HG03342 (cell line): ENCODE measurements around the gene ASCC2.
"Not testable (repeated sequence)": the region's sequence is repeated elsewhere in the genome, so short reads cannot be mapped to it uniquely, and the experiment has no call there.

Experiments used
- ATAC-seq: cut with Tn5 transposase; IDR thresholded peaks from one replicate; pipeline ENCODE4 v1.9.1; 2021; ENCODE audit warnings: mild to moderate bottlenecking, moderate library complexity; ENCODE audit not compliant: unreplicated experiment

Gene ASCC2

DNA sequence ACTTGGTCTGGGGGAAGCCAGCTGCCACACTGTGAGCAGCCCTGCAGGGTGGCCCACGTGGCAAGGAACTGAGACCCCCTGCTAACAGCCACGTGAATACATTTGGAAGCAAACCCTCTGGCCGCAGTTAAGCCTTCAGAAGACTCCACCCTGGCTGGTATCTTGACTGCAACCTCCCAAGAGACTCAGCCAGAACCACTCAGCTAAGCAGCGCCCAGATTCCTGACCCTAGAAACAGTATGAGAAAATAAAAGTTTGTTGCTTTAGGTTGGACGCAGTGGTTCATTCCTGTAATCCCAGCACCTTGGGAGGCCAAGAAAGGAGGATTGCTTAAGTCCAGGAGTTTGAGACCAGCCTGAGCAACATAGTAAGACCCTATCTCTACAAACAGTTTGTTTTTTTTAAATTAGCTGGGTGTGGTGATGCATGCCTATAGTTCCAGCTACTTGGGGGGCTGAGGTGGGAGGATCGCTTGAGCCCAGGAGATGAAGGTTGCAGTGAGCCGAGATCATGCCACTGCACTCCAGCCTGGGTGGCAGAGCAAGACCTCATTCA is 79.9 kb downstream of the ASCC2 start:
- no peak for ATAC-seq

- ATAC-seq = no peak
Measured at GRCh38 chr22:29757096-29757495, 81.0 kb downstream of the ASCC2 start.

- no peak for ATAC-seq
Measured at GRCh38 chr22:29756341-29756740, 81.7 kb downstream of the ASCC2 start.

DNA sequence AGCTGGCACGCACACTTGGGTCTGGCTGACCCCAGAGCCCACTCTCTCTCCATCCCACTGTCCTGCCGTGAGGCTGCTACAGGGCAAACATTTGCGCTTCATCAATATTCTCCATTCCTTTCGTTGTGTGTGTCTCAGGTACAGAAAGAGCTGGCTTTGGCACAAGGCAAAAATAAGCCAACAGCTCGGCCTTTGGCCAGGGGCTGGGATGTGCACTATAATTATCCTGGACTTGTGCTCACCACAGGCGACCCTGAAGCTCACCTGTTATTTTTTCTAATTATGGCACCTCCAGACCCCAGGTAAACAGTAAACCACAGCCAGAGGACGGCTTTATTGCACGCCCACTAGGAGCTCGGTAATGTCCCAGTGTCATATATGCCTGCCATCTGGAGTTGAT is 82.2 kb downstream of the ASCC2 start:
- no peak for ATAC-seq

DNA sequence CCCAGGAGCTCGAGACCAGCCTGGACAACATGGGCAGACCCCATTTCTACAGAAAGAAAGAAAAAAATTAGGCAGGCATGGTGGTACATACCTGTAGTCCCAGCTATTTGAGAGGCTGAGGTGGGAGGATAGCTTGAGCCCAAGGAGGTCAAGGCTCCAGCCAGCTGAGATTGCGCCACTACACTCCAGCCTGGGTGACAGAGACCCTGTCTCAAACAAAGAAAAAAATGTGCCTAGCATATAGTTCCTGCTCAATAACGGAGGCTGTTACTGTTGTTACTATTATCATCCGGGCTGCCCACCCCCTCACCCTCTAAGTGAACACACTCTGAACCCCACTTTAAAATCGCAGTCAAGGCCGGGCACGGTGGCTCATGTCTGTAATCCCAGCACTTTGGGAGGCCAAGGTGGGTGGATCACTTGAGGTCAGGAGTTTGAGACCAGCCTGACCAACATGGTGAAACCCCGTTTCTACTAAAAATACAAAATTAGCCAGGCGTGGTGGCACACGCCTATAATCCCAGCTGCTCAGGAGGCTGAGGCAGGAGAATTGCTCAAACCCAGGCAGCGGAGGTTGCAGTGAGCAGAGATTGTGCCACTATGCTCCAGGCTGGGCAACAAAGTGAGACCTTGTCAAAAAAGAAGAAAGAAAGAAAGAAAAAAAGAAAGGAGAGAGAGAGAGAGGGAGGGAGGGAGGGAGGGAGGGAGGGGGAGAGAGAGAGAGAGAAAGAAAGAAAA is 83.2 kb downstream of the ASCC2 start:
- not testable (repeated sequence) for ATAC-seq

DNA sequence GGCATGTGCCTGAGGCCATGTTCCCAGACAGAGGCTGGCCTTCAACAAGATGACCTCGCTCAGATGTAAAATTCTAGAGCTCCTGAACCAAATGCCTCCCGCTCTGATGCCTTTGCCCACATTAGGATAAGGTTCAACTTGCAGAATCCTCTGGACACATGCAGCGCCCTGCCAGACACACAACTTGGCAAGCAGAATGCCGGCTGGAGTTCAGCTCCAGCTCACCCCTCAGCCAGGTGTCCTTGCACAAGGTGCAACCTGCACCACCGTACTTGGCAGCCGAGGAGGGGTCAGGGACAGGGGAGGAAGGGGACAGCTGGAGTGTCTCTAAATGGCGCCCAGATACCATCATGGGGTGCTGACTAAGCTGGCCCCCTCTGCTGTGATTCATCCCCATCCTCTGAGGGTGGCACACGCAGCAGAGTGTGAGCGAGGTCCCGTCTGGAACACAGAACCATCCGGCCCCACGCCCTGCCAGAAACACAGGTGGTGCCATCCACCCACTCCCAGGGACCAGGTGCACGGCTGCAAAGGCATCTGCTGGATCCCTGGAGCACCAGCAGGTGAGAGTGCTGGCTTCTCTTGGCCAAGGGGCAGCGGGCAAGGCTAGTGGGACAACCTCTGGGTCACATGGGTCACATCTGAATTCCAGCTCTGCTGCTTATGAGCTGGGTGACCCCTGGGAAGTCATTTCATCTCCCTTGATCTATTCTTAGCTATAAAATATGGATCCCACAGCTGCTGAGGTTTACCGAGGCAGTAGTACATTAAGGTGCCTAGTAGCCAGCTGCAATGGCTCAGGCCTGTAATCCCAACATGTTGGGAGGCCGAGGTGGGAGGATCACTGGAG is 84.0 kb downstream of the ASCC2 start:
- no peak for ATAC-seq

DNA sequence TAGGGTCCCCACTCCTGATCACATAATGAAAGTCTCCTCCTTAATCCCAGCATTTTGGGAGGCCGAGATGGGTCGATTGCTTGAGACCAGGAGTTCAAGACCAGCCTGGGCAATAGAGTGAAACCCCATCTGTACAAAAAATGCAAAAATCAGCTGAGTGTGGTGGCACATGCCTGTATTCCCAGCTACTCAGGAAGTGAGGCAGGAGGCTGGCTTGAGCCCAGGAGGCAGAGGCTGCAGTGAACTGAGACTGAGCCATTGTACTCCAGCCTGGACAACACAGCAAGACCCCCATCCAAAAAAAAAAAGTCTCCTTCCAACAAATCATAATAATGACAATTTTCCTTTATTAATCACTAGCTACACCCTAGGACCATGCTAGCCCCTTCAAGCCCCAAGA is 86.4 kb downstream of the ASCC2 start:
- ATAC-seq = no peak

DNA sequence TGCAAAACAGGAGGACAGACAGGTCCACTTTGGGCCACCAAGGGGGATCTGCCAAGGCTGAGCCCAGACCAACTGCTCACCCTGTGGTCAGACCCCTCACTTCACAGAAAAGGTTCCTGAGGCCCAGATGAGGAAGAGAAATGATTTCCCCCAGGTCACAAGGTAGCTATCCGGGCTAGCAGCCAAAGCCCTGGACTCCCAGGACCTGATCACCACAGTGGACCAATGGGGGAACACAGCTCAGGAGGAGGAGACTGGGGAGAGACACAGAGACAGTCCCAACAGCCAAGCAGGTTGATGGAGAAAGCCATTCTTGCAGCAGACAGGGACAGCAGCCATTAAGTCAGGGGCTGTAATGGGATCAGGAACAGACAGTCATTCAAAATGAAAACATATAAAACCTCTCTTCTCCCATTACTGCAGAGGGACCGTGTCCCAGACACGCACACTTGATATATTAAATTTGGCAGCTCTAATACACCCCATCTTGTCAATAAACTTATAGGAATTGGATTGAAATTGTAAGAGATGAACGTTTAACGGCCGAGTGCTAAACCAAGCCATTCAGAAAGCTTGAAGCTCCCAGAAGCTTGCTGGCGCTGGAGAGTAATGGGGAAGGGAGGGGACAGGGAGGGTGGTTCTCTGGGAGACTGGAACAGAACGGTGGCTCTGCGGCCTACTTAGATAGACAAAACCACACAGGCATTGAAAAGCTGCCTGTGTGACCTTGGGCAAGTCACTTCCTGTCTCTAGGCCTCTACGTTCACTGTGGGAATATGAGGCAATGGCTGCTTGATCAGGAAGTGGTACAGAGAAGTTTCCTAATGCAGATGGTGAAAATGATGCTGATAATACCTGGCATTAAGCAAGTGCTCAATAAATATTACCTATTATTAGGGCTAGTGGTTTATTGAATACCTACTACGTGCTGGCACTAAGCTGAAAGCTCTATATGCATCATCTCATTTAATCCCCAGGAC is 87.2 kb downstream of the ASCC2 start:
- no peak for ATAC-seq

DNA sequence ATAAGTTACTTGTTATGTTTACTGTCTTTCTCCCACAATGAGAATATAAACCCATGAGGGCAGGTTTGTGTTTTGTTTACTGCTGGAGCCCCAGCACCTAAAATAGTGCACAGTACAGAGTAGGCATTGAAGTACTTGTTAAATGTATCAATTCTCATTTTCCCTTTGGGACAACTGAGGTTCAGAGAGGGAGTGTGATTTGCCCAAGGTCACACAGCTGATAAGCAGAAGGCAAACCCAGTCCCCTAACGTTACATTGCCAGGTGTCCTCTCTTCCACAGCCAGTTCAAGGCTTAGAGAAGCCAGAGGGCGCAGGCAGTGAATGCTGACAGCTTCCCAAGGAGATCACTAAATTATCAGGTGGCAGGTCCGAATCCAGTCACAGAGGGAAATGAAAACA is 88.0 kb downstream of the ASCC2 start:
- ATAC-seq = no peak

GRCh38 chr22:29748248-29748893 is 89.7 kb downstream of the ASCC2 start:
- ATAC-seq = no peak

DNA sequence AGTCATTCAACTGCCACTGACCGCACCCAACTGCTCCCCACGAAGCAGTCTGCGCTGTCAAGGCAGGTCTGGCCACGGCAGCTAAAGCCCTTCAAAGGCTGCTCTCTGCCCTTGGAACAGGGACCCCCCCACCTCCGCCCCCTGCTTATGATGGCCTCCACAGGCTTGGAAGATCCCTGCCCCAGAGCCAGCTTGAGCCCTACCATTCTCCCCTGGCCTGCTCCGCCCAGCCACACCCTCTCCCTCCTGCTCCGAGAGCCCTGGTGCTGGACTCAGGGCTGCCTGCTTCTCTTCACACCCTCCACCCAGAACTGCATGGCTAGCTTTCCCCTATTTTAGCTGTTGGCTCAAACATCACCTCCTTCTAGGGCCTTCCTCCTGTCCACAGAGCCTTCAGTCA is 90.2 kb downstream of the ASCC2 start:
- no peak for ATAC-seq

GRCh38 chr22:29744902-29745301 is 93.2 kb downstream of the ASCC2 start:
- no peak for ATAC-seq

- ATAC-seq = no peak
Measured at GRCh38 chr22:29742326-29742725, 95.7 kb downstream of the ASCC2 start.

GRCh38 chr22:29741926-29742325 is 96.1 kb downstream of the ASCC2 start:
- ATAC-seq = no peak

DNA sequence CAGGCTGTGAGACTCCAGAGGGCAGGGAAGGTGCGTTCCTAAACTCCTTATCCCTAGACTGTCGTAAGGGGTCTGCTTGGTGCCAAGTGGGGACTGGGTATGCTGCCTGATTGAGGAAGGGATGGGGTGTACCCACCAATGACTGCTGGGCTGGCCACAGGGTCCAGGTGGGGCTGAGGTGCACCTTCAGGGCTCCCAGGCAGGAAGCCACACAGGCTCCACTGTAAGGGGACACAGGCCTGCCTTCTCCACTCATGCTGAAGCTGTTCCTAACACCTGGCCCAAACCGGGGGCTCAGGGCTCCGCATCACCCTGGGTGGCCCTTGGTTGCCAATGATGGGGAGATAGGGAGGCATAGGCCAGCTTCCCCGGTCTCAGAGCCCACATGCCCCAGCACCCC is 97.9 kb downstream of the ASCC2 start:
- no peak for ATAC-seq

- ATAC-seq = no peak
Measured at GRCh38 chr22:29739346-29739875, 98.7 kb downstream of the ASCC2 start.
